HG03066 (cell line): Measurements from ENCODE around the gene NDUFB8.

ENCODE experiments used
- ATAC-seq: cut with Tn5 transposase; IDR thresholded peaks from one replicate; pipeline ENCODE4 v1.9.1; 2021; ENCODE audit warnings: low read depth; ENCODE audit not compliant: unreplicated experiment

Gene NDUFB8

GRCh38 chr10:100479037-100479436 lies 50.6 kb downstream of the NDUFB8 start:
- ATAC-seq: no peak

DNA sequence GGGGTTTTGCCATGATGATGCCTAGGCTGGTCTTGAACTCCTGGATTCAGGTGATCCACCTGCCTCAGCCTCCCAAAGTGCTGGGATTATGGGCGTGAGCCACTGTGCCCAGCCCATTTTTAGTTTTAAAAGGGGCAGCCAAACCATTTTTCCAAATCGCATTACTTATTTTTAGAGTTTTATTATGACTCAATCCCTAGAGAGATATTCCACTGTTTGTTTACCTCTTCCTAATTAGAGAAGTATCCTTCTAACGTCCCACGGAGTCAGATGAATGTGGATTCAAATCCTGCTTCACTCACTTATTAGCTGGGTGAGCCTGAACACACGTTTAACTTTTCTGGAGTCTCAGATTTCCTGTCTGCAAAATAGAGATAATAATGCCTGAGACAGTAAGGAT lies 51.7 kb downstream of the NDUFB8 start:
- ATAC-seq: no peak
